Measurements from ENCODE around the gene RXYLT1.
"Not testable (repeated sequence)": the region's sequence is repeated elsewhere in the genome, so short reads cannot be mapped to it uniquely, and the experiment has no call there.

DNA sequence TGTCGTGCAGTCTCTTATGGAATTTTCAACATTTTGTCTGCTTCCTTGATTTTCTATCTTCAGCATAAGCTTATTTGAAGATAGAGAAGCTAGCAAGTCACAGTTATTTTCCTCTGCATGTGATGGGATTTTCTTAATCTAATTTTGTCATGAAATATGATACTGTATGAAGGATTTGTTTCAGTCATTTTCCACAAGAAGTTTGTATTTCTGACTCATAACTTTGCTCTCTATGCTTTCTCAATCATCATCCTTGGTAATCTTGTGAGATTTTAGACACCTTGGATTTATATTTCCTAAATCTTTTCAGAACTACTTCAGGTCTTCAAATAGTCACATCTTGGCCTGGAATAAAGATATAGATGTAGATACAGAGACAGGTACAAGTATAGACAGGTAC, 38.3 kb upstream of the RXYLT1 start:
- not testable (repeated sequence) for TF ChIP-seq EZH2 (IDR thresholded peaks at IDR 0.05; ENCODE audit: low read length, missing control alignments)
- TF ChIP-seq, protein P1, sequence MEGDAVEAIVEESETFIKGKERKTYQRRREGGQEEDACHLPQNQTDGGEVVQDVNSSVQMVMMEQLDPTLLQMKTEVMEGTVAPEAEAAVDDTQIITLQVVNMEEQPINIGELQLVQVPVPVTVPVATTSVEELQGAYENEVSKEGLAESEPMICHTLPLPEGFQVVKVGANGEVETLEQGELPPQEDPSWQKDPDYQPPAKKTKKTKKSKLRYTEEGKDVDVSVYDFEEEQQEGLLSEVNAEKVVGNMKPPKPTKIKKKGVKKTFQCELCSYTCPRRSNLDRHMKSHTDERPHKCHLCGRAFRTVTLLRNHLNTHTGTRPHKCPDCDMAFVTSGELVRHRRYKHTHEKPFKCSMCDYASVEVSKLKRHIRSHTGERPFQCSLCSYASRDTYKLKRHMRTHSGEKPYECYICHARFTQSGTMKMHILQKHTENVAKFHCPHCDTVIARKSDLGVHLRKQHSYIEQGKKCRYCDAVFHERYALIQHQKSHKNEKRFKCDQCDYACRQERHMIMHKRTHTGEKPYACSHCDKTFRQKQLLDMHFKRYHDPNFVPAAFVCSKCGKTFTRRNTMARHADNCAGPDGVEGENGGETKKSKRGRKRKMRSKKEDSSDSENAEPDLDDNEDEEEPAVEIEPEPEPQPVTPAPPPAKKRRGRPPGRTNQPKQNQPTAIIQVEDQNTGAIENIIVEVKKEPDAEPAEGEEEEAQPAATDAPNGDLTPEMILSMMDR (conservative IDR thresholded peaks at IDR 0.05 in 1 of 2, IDR thresholded peaks at IDR 0.05 in 1 of 2; ENCODE audit: low read depth in 1 of 2, low read length in 2 of 2) = not testable (repeated sequence)

All from fibroblast of lung (primary cell).